HepG2 (cell line): ENCODE results near the gene ZNF736. TPM values are rescaled to one million over a fixed set of nuclear protein-coding genes. Genes with fewer than 3 reads are reported as not detected.

Source experiments
- ATAC-seq: fragments of 200-7000 bp; cut with Tn5 transposase; 3 replicates; pipeline ENCODE4 v1.9.1; 2020; ENCODE audit warnings: mild to moderate bottlenecking, moderate library complexity
- Bru-seq: library from RNA; stranded (reverse); fragments of 400-500 nt; gene quantifications from one replicate; lab custom pipeline; 2021; lab: Mats Ljungman, UMichigan
- BruChase-seq, 2 experiments: library from RNA; stranded (reverse); fragments of 400-500 nt; gene quantifications; one replicate each; lab custom pipeline; 2021; lab: Mats Ljungman, UMichigan
- BruUV-seq: library from RNA; stranded (reverse); fragments of 400-500 nt; replicated peaks from 2 replicates; lab custom pipeline; 2021; lab: Mats Ljungman, UMichigan
- CTCF ChIA-PET: fragments of 300-600 bp; formaldehyde crosslinking; extraction: SDS; loops from one replicate; lab custom pipeline; 2021; ENCODE audit warnings: low total read pairs, inconsistent platforms, low intra/inter-chr PET ratio; lab: Yijun Ruan, JAX
- POLR2A ChIA-PET: fragments of 350-600 bp; sonication (Branson Sonifier 250); formaldehyde crosslinking; loops from one replicate; lab custom pipeline; 2020; ENCODE audit warnings: antibody characterized with exemption, inconsistent platforms; lab: Yijun Ruan, JAX
- DNase-seq: peaks from one replicate; pipeline ENCODE4 v3.0.0-alpha.2; 2015; ENCODE audit warnings: low spot score
- FAIRE-seq: peaks from 3 replicates; lab custom pipeline; 2011; peaks lifted over from hg19 to GRCh38; lab: Jason Lieb, UNC
- H2AFZ ChIP-seq: one replicate; pipeline ENCODE4 v1.6.1; 2011; ENCODE audit warnings: low read length, inconsistent platforms
- H3K27ac ChIP-seq: fragments of 300-600 bp; 3 replicates; pipeline ENCODE4 v1.8.0; 2011; ENCODE audit warnings: mixed run types, mild to moderate bottlenecking, mixed read lengths, low read length, inconsistent platforms; ENCODE audit not compliant: insufficient read depth; ENCODE audit errors: extremely low read length
- H3K27me3 ChIP-seq, 2 experiments: fragments of 200-600 bp in 1 of 2; 2 replicates in 1 of 2; 3 replicates in 1 of 2; pipeline versions ENCODE4 v1.6.0 to v1.8.0; 2011; ENCODE audit warnings: low read length in 2 of 2, mild to moderate bottlenecking in 2 of 2, moderate library complexity in 2 of 2, inconsistent platforms in 1 of 2; ENCODE audit not compliant: insufficient read depth in 2 of 2, control insufficient read depth in 1 of 2
- H3K36me3 ChIP-seq, 2 experiments: fragments of 200-600 bp in 1 of 2; replicated peaks in 1 of 2; 2 replicates in 1 of 2; 3 replicates in 1 of 2; pipeline versions ENCODE4 v1.5.1 to v1.8.0; 2011; ENCODE audit warnings: low read length in 2 of 2, inconsistent platforms in 1 of 2; ENCODE audit not compliant: insufficient read depth in 2 of 2, control insufficient read depth in 1 of 2
- H3K4me1 ChIP-seq: 2 replicates; pipeline ENCODE4 v1.5.1; 2012; ENCODE audit warnings: low read length, inconsistent platforms; ENCODE audit not compliant: insufficient read depth
- H3K4me2 ChIP-seq: 2 replicates; pipeline ENCODE4 v1.6.0; 2011; ENCODE audit warnings: low read depth, low read length, inconsistent platforms
- H3K4me3 ChIP-seq, 3 experiments: fragments of 200-600 bp in 1 of 3; sonication (generic), shearing (Covaris generic) in 1 of 3; replicated peaks in 1 of 3; 2 replicates each; pipeline ENCODE4 v1.5.1; 2011 to 2016; ENCODE audit warnings: low read length in 3 of 3, inconsistent platforms in 2 of 3, low read depth in 2 of 3, mild to moderate bottlenecking in 2 of 3, control low read depth in 1 of 3, mixed read lengths in 1 of 3; ENCODE audit not compliant: insufficient read depth in 1 of 3
- H3K79me2 ChIP-seq: one replicate; pipeline ENCODE4 v1.6.1; 2011; ENCODE audit warnings: low read length, inconsistent platforms; ENCODE audit not compliant: insufficient read depth
- H3K9ac ChIP-seq: 2 replicates; pipeline ENCODE4 v1.6.0; 2011; ENCODE audit warnings: mild to moderate bottlenecking, low read depth, low read length, inconsistent platforms; ENCODE audit not compliant: insufficient read depth
- H3K9me3 ChIP-seq: 2 replicates; pipeline ENCODE4 v1.5.1; 2012; ENCODE audit warnings: mild to moderate bottlenecking, low read length
- H4K20me1 ChIP-seq: 2 replicates; pipeline ENCODE4 v1.6.0; 2011; ENCODE audit warnings: inconsistent platforms, mild to moderate bottlenecking, low read length, moderate library complexity; ENCODE audit not compliant: insufficient read depth
- TEAD3 ChIP-seq: optimal IDR thresholded peaks from 2 replicates; pipeline ENCODE3; 2016; ENCODE audit warnings: borderline replicate concordance
- TRIM24 ChIP-seq: sonication (generic); formaldehyde crosslinking; IDR thresholded peaks from 2 replicates; pipeline ENCODE4 v1.8.0; 2022; ENCODE audit warnings: mild to moderate bottlenecking, missing genetic modification reagents
- YY1 ChIP-seq: IDR thresholded peaks from 2 replicates; pipeline ENCODE4 v1.6.1; 2011; ENCODE audit warnings: low read length, low read depth, moderate library complexity, mild to moderate bottlenecking; ENCODE audit not compliant: insufficient read depth, insufficient replicate concordance
- ZBTB40 ChIP-seq, 2 experiments: fragments of 450-650 bp in 1 of 2; sonication (generic) in 1 of 2; formaldehyde crosslinking in 1 of 2; IDR thresholded peaks; 2 replicates each; pipeline versions ENCODE4 v1.6.1 to v1.8.0; 2016 to 2022; ENCODE audit warnings: antibody characterized with exemption in 1 of 2, mild to moderate bottlenecking in 1 of 2, missing genetic modification reagents in 1 of 2
- ZFP37 ChIP-seq: sonication (generic); formaldehyde crosslinking; IDR thresholded peaks from 2 replicates; pipeline ENCODE4 v1.4.0; 2020; ENCODE audit warnings: missing genetic modification reagents, borderline replicate concordance
- ZNF441 ChIP-seq: sonication (generic); formaldehyde crosslinking; IDR thresholded peaks from 2 replicates; pipeline ENCODE4 v1.7.0; 2021; ENCODE audit warnings: missing genetic modification reagents, borderline replicate concordance
- ZNF704 ChIP-seq: sonication (generic); formaldehyde crosslinking; IDR thresholded peaks from 2 replicates; pipeline ENCODE4 v1.8.1; 2023; ENCODE audit warnings: mild to moderate bottlenecking, inconsistent platforms, moderate library complexity, missing genetic modification reagents, borderline replicate concordance
- WGBS: methylation state at CpG from one replicate; pipeline ENCODE4 v1.1.6; 2017; ENCODE audit warnings: low lambda C conversion rate; 5-methylcytosine and 5-hydroxymethylcytosine counted together
- in situ Hi-C: cut with HindIII; loops from 2 replicates; pipeline ENCODE4 v1.10.0; 2017; ENCODE audit warnings: low pct_unique_long_range_greater_than_20kb; ENCODE audit not compliant: extremely low pct_ligation_motif_present
- intact Hi-C: fragments of 100-400 bp; cut with micrococcal nuclease; formaldehyde crosslinking; loops from one replicate; pipeline ENCODE4 v1.10.0; 2022; ENCODE audit not compliant: unreplicated experiment
- long read RNA-seq, 2 experiments: library from RNA in 1 of 2; library from polyadenylated mRNA in 1 of 2; stranded (forward) in 1 of 2; unstranded in 1 of 2; transcript quantifications; one replicate each; pipeline ENCODE4 v2.0.0, GENCODE V29; 2019 to 2022
- polyA minus RNA-seq, 3 experiments: library from RNA; depleted of rRNA, polyadenylated mRNA; stranded (reverse); fragments of >200 nt; gene quantifications; 2 replicates each; pipeline ENCODE4 v1.2.3, GENCODE V29; 2011; ENCODE audit warnings: low replicate concordance in 1 of 3
- polyA plus RNA-seq, 8 experiments: library from polyadenylated mRNA; depleted of rRNA in 3 of 8; stranded (reverse) in 7 of 8; unstranded in 1 of 8; fragments of >200 nt; fragmentation: Illumina TruSeq in 4 of 8; extraction: Trizol in 4 of 8; gene quantifications; 2 replicates each; pipeline versions ENCODE4 v1.2.1 to v1.2.3, GENCODE V29; 2011 to 2016; ENCODE audit warnings: low read depth in 4 of 8, missing spikeins in 1 of 8, mixed read lengths in 1 of 8; ENCODE audit not compliant: insufficient read depth in 1 of 8
- total RNA-seq, 5 experiments: library from RNA; depleted of rRNA; stranded (reverse); fragments of >200 nt; fragmentation: Illumina TruSeq; extraction: Trizol; gene quantifications; 2 replicates each; pipeline ENCODE4 v1.2.3, GENCODE V29; 2016; ENCODE audit warnings: low read depth in 1 of 5

Gene ZNF736
- total RNA-seq (2016; rRNA removed; fragmentation: Illumina TruSeq; extraction: Trizol) (not detected in 2 replicates), polyA plus RNA-seq (2011; rRNA removed) (not detected in 2 replicates), polyA minus RNA-seq (2011; rRNA and poly(A)+ RNA removed; ENCODE audit: low replicate concordance) (0.12 TPM in 1 of 2 replicates, not detected in the other), Bru-seq, nascent RNA (percentile 18 among the genes with signal in this experiment), BruChase-seq, experiment 1, labeled RNA remaining after a 6-hour chase (percentile 20 among the genes with signal in this experiment), BruChase-seq, experiment 2, labeled RNA remaining after a 2-hour chase (percentile 19 among the genes with signal in this experiment)
- not detected in 2 replicates for total RNA-seq (2016; cell fraction: cytosol; rRNA removed; fragmentation: Illumina TruSeq; extraction: Trizol; ENCODE audit: low read depth)
- not detected in 2 replicates for total RNA-seq (2016; cell fraction: insoluble cytoplasmic fraction; rRNA removed; fragmentation: Illumina TruSeq; extraction: Trizol)
- total RNA-seq (2016; cell fraction: membrane; rRNA removed; fragmentation: Illumina TruSeq; extraction: Trizol): not detected in 2 replicates
- not detected in 2 replicates for total RNA-seq (2016; cell fraction: nucleus; rRNA removed; fragmentation: Illumina TruSeq; extraction: Trizol)
- not detected in 2 replicates for polyA plus RNA-seq (2011; cell fraction: cytosol; rRNA removed)
- polyA plus RNA-seq (2011; cell fraction: nucleus; rRNA removed): not detected in 2 replicates
- polyA plus RNA-seq (2012): not detected in 2 replicates
- polyA plus RNA-seq (2016; cell fraction: cytosol; fragmentation: Illumina TruSeq; extraction: Trizol; ENCODE audit: low read depth): not detected in 2 replicates
- polyA plus RNA-seq (2016; cell fraction: insoluble cytoplasmic fraction; fragmentation: Illumina TruSeq; extraction: Trizol; ENCODE audit: low read depth): not detected in 2 replicates
- polyA plus RNA-seq (2016; cell fraction: membrane; fragmentation: Illumina TruSeq; extraction: Trizol; ENCODE audit: low read depth): not detected in 2 replicates
- not detected in 2 replicates for polyA plus RNA-seq (2016; cell fraction: nucleus; fragmentation: Illumina TruSeq; extraction: Trizol; ENCODE audit: insufficient read depth, low read depth)
- not detected in 2 replicates for polyA minus RNA-seq (2011; cell fraction: cytosol; rRNA and poly(A)+ RNA removed)
- polyA minus RNA-seq (2011; cell fraction: nucleus; rRNA and poly(A)+ RNA removed): not detected in 2 replicates
- long read RNA-seq, experiment 1: 0 reads
- long read RNA-seq, experiment 2: 0 reads

- Histone ChIP-seq H3K27me3 (no peaks in the 10 kb centered on the region), H2AFZ (no peak within 1 kb of the TSS), H3K9me3 (peaks cover 77% of the 10 kb centered on the region), H3K4me3 (no peak within 1 kb of the TSS), H4K20me1 (no peaks in the 10 kb centered on the region), H3K9ac (no peak within 1 kb of the TSS), H3K4me1 (no peaks in the 10 kb centered on the region), H3K79me2 (no peaks in the 10 kb centered on the region), H3K36me3 (no peaks in the 10 kb centered on the region), H3K27ac (no peak within 1 kb of the TSS), H3K4me2 (no peak within 1 kb of the TSS)
- TF ChIP-seq TRIM24 (CRISPR knock-in tag) (no peak), ZBTB40 (IDR thresholded peaks at IDR 0.05) (no peak), ZBTB40 (CRISPR knock-in tag; IDR thresholded peaks at IDR 0.05) (no peak), ZNF704 (CRISPR knock-in tag) (no peak), ZNF441 (no peak), ZFP37 (CRISPR knock-in tag) (no peak), YY1 (no peak), TEAD3 (no peak)
- in situ Hi-C loops (no loop called here), intact Hi-C loops (no loop called here)
- ATAC-seq (no peak), DNase-seq (no peak), FAIRE-seq (no peak)
- CTCF ChIA-PET: no interaction called here
- no TSS peak for BruUV-seq
- POLR2A ChIA-PET: no interaction called here
- WGBS: 50% methylated on average over 30 of the region's 33 CpGs
Measured at GRCh38 chr7:64313740-64314491, at the start of gene ZNF736. ZNF736 (plus strand) TSS chr7:64313961; CDS start chr7:64314151, 190 bp downstream.
